NCI-H1436 treated with DMSO at 0.1 percent for 48 hours (cell line): Measurements from ENCODE around the gene GALNT10.

ENCODE experiments used
- DNase-seq: peaks from one replicate; lab custom pipeline; 2025; lab: John Stamatoyannopoulos, UW

GALNT10 gene

GRCh38 chr5:154296525-154297159, 106.1 kb downstream of the GALNT10 start:
- no peak for DNase-seq

DNA sequence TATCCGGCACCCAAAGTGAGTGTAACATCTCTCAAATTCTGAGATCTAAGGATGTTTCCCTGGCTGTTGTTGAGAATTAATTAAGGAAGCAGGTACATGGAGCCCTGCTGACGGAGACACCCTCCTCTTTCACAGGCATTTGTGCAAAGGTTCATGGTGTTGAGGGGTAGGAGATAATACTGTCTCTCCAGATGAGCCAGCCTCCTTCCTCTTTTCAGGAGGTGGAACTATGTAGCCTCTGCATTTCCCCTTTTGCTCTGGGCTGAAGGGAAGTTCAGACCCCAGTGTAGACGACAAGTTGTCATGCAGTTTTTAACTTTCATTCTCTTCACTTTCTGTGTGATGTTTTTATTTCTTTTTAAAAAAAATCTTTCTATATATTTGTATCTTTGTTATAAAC, 107.5 kb downstream of the GALNT10 start:
- no peak for DNase-seq

DNA sequence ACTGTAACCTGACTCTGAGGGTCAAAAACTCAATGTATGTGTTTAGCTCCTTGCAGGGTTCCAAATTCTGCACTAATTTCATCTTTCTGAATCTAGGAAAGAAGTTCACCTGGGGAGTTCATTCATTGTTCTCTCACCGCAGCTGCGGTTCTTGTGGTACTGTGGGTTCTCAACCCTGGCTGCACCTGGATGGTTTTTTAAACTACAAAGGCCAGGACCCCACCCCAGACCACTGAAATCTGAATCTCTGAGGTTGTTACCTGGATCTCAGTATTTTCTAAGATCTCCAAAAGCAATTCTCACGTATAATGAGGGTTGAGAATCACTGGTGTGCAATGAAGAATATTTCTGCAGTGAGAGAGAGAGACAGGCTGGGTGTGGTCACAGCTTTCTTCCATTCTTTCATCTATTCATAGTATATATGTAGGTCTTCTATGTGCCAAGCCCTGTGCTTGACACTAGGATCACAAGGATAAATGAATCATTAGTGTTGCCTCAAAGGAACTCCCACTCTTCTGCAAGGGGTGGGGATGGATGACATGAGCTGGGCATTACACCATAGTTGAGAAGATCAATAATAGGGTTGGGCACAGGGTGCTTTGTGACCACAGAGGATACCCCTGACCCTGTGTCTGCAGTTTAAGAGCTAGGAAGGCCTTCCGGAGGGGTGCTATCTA, 109.8 kb downstream of the GALNT10 start:
- DNase-seq = no peak

GRCh38 chr5:154301726-154302125, 111.2 kb downstream of the GALNT10 start:
- DNase-seq = no peak

DNA sequence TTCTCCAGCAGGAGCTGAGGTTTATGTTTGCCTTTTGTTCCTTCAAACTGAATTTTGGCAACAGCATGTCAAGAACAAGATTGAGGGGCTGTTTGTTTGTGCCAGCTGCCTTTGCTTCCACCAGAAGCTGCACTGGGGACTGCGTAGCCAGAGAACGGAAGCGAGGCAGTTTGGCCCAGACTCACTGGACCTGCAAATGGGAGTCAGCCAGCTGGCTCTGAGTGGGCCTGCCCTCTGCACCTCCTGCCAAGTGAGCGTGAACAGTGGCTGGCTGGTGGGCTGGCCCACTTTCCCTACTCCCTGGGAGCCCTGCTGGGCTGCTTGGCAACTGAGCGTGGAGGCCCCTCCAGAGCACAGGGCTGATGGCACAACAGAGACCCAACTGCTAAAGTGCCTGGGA, 111.6 kb downstream of the GALNT10 start:
- DNase-seq = no peak

GRCh38 chr5:154303133-154303532, 112.6 kb downstream of the GALNT10 start:
- DNase-seq = no peak

DNA sequence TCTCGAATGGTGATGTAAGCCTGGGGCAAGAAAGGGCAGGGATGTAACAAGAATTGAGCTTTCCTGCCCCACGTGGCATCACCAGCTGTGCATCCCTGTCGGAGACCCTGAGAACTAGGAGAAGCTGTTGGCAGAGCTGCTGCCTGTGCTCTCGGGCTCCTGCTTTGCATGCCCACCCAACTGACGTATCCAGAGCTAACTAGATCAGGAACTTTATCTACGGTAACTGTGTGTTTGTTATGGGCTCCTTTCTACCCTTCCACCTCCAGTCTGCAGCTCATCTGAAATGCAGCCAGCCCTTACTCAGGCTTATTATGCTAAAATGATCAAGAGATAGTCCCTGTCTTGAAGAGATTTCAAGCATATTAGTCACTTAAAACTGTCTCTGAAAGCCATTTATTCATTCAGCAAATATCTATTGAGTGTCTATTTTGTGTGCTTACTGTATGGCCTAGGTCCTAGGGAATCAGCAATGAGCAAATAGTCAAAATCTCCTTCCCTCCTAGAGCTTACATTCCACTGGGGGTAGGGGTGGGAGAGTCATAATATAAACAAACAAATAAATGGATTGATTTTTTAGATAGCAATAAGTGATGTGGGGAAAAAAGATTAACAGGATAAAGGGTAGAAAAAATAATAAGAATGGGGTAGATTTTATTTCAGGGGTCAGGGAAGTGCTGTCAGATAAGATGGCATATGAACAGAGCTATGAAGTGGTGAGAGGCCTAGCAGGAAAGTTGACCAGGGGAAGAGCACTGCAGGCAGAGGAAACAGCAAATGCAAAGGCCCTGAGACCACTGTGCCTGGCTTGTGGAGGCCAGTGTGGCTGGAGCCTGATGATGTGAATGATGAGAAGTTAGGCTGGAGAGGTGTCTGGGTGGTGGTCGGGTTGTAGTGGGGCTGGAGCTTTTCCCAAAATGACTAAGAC, 118.2 kb downstream of the GALNT10 start:
- DNase-seq = no peak

DNA sequence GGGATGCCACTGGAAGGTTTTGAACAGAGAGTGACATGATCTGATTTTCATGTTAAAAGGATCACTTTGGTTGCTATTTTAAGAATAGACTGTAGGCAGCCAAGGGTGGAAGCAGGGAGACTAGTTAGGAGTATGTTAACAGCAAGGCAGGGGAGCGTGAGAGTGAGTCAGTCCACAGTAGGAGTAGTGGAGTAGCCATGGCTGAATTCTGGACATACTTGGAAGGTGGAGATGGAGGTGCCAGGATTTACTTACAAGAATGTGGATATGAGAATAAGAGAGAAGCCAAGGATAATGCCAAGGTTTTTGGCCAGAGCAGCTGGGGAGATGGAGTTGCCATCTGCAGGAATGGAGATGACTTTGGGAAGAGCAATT, 118.8 kb downstream of the GALNT10 start:
- no peak for DNase-seq

- DNase-seq = no peak
Measured at GRCh38 chr5:154309805-154310204, 119.3 kb downstream of the GALNT10 start.

GRCh38 chr5:154311362-154311761, 120.8 kb downstream of the GALNT10 start:
- DNase-seq = no peak

DNA sequence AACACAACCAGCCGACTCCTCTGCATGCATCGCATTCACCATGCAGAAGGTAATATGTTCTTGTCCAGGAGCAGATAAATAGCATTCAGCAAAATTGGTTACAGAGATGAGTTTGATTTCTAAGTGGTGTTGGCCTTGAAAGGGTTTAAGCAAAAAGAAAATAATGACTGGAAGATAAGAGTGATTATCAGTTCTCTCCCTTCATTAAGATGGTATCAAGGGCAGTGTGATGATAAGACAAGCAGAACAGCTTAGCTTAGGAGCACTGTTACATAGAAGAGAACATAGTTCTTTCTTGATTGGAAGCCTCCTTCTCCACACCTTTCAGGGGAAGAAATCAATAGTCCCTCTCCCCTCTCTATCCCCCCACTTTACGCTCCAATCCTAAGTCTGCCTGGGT, 121.5 kb downstream of the GALNT10 start:
- no peak for DNase-seq

GRCh38 chr5:154312576-154312975, 122.0 kb downstream of the GALNT10 start:
- no peak for DNase-seq

- DNase-seq = no peak
Measured at GRCh38 chr5:154313360-154314017, 123.0 kb downstream of the GALNT10 start.

DNA sequence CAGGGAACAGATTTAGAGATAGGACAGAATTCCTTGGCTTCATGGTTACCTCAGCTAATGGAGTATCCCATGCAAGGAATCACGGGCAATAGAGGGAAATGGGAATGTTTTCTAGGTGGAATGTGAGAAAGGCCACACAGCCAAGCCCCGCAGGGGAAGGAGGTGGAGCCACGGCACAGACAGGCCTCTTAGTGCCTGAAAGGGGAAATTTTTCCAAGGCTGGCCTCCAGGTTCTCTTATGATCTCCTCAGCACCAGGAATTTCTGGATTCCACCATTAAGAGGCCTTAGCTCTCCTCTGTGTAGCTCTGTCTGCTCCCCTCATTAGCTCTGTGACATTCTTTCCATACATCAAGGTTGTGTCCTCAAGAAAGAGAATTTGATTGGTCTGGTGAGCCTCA, 124.7 kb downstream of the GALNT10 start:
- DNase-seq = no peak

DNA sequence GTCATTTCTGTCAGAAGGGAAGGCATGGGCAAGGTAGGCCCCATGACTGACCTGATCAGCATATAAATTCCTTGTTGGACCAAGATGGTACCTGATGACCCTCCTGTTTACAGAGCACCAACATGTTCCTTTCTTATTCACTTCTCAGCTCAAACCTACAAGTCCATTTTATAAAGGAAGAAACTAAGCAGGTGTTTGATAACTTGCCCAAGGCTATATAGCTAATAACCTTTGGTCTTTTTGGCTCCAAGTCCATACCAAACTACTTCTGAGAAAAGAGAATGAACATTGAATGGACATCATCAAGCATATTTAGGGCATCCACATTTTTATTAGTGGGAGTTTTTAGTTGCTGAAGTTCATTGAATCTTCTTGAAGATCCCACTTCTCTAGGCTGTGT, 125.2 kb downstream of the GALNT10 start:
- DNase-seq = no peak

DNA sequence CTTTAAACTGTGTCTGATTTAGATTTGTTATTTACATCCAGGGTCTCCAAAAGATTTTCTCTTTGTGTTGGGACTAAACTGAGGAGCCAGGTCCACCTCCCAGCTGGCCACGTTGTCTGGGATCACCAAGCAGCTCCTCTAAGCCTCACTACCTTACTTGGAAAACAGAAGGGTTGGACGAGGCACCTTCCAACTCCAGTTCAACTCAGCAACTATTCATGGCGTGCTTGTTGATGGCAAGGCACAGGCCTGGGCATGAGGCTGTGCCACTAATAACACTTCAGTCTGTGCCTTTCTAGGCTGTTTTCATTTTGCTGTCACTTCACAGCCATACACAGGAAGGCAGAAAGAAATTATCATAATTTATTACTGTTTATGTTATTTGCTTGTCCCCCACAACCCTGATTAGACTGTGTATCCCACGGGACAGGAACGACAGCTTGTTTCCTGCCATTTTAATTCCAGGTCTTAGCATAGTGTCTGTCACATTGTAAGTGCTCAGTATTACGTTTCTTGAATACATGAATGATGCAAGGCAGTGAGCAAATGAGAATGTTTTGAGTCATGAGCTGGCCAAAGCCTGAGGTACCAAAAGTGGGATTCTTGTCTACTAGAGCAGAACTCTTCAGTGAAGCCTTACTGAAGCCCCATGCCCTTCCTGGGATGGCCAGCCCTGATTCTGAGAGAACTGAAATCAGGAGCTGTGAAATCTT, 125.8 kb downstream of the GALNT10 start:
- DNase-seq = peak; percentile 60

GRCh38 chr5:154317916-154318315, 127.4 kb downstream of the GALNT10 start:
- no peak for DNase-seq

DNA sequence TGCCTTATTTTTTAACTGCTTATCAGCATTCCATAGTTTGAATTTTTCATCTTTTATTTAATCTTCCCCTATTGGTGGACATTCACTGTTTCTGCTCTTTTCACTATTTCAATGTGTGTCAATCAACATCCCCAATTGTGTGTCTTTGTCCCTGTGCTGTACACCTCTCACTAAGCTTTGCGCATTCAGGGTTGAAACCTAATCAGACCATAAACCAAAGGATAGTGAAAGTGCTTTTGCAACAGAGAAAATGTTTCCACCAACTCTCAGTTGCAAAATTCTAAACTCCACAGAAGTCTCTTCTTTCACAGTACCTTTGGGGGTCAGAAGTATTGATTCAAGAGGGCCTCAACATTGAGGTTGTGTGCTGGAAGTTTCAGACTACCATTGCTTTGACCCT, 128.2 kb downstream of the GALNT10 start:
- no peak for DNase-seq

DNA sequence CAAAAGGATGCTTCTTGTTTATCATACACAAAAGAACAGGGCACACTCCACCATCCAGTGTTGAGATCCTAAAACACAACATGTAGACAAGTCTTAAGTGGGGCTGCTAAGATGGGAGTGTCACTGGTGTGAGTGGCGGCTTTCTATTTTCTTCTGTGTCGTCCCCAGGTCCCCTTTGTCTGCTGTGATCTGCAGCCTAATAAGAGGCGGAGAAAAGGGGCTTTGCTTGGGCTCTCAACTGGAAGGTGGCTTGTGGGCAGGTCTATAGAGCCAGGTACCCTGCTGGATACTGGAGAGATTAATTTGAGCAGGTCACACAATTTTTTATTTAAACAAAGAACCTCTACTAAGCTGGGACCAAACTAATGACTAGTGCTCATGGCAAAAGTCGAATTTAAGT, 129.2 kb downstream of the GALNT10 start:
- no peak for DNase-seq

GRCh38 chr5:154320224-154321089, 129.9 kb downstream of the GALNT10 start:
- DNase-seq = no peak

GRCh38 chr5:154321546-154321945, 131.0 kb downstream of the GALNT10 start:
- no peak for DNase-seq
